SK-N-SH (cell line): ENCODE data around the gene PTCD1. TPM values are rescaled to one million over a fixed set of nuclear protein-coding genes. Genes with fewer than 3 reads are reported as not detected.

Experiments
- CTCF ChIP-seq: fragments of 200-600 bp; sonication (generic); IDR thresholded peaks from 2 replicates; pipeline ENCODE4 v1.6.1; 2017; ENCODE audit warnings: antibody characterized with exemption, mild to moderate bottlenecking, moderate library complexity
- FOXJ3 ChIP-seq: sonication (generic); formaldehyde crosslinking; IDR thresholded peaks from 2 replicates; pipeline ENCODE4 v1.5.1; 2020; ENCODE audit warnings: mild to moderate bottlenecking, missing genetic modification reagents
- IRF3 ChIP-seq: fragments of 150-350 bp; IDR thresholded peaks from 2 replicates; pipeline ENCODE4 v1.6.1; 2016; ENCODE audit warnings: mild to moderate bottlenecking, low read depth, low read length
- MAX ChIP-seq: IDR thresholded peaks from 2 replicates; pipeline ENCODE4 v1.4.0; 2012; ENCODE audit warnings: low read depth
- MEF2A ChIP-seq: IDR thresholded peaks from 2 replicates; pipeline ENCODE4 v1.4.0; 2012; ENCODE audit warnings: low read depth, borderline replicate concordance
- MXI1 ChIP-seq: IDR thresholded peaks from 2 replicates; pipeline ENCODE4 v1.6.1; 2012; ENCODE audit warnings: mild to moderate bottlenecking, low read depth, low read length, improper control_type of control experiment
- NRF1 ChIP-seq: IDR thresholded peaks from 2 replicates; pipeline ENCODE4 v1.6.1; 2012; ENCODE audit warnings: low read depth, mild to moderate bottlenecking, low read length
- POLR2AphosphoS5 ChIP-seq: IDR thresholded peaks from 2 replicates; pipeline ENCODE4 v1.6.1; 2012; ENCODE audit warnings: low read depth, low read length
- RAD21 ChIP-seq: IDR thresholded peaks from 2 replicates; pipeline ENCODE4 v1.6.1; 2012; ENCODE audit warnings: mild to moderate bottlenecking, low read length
- RCOR1 ChIP-seq: fragments of 150-350 bp; IDR thresholded peaks from 2 replicates; pipeline ENCODE4 v1.6.1; 2017; ENCODE audit warnings: antibody characterized with exemption, low read length
- REST ChIP-seq: IDR thresholded peaks from 2 replicates; pipeline ENCODE4 v1.6.1; 2012; ENCODE audit warnings: mild to moderate bottlenecking, low read depth, low read length, moderate library complexity
- TEAD4 ChIP-seq: IDR thresholded peaks from 2 replicates; pipeline ENCODE4 v1.4.0; 2012; ENCODE audit warnings: mild to moderate bottlenecking, borderline replicate concordance; ENCODE audit not compliant: insufficient read depth
- USF2 ChIP-seq: fragments of 150-350 bp; IDR thresholded peaks from 2 replicates; pipeline ENCODE4 v1.6.1; 2017; ENCODE audit warnings: antibody characterized with exemption, low read length, low read depth, borderline replicate concordance
- YY1 ChIP-seq: IDR thresholded peaks from 2 replicates; pipeline ENCODE4 v1.4.0; 2012; ENCODE audit warnings: low read depth, mild to moderate bottlenecking
- polyA plus RNA-seq, 3 experiments: library from polyadenylated mRNA; depleted of rRNA; stranded (reverse); fragments of >200 nt; gene quantifications; 2 replicates each; pipeline ENCODE4 v1.2.3, GENCODE V29; 2012

PTCD1 gene
- polyA plus RNA-seq, 1 of the 3 experiments (the other 2 are of a cell fraction) = 8.2 TPM

- TF ChIP-seq RCOR1 (no peak), USF2 (peak; percentile 20; the same call in 1 of the 2 replicates), FOXJ3 (CRISPR knock-in tag) (no peak), YY1 (no peak), NRF1 (no peak), IRF3 (no peak), TEAD4 (no peak), RAD21 (no peak), MAX (no peak), MXI1 (peak; percentile 93), MEF2A (no peak), POLR2AphosphoS5 (no peak; the same call in 1 of the 2 replicates), CTCF (no peak), REST (no peak)
Measured at GRCh38 chr7:99393355-99394187, 45.0 kb downstream of the PTCD1 start (continued).
